Lung microvascular endothelial cell (primary cell): Measurements from ENCODE around the gene EFCAB9. TPM values are rescaled to one million over a fixed set of nuclear protein-coding genes. Genes with fewer than 3 reads are reported as not detected.

ENCODE experiments used
- DNase-seq, 2 donors: peaks; one replicate each; pipeline versions ENCODE4 v3.0.0 to v3.0.0-alpha.2; 2010; ENCODE audit warnings: low read depth in 2 of 2
- total RNA-seq: library from RNA; depleted of rRNA; stranded (reverse); fragments of >200 nt; gene quantifications from 2 replicates; pipeline ENCODE4 v1.2.1, GENCODE V29; 2014

The EFCAB9 gene
- total RNA-seq, 1 donor from 2014 or later = not detected

- DNase-seq = no peak
Observed at GRCh38 chr5:172165465-172165864, 28.5 kb upstream of the EFCAB9 start.

- DNase-seq = no peak
Observed at GRCh38 chr5:172166030-172166826, 27.7 kb upstream of the EFCAB9 start.

- DNase-seq = no peak
Observed at GRCh38 chr5:172167895-172168294, 26.1 kb upstream of the EFCAB9 start.

- no peak for DNase-seq
Observed at GRCh38 chr5:172168311-172168710, 25.7 kb upstream of the EFCAB9 start.

GRCh38 chr5:172169216-172169615, 24.8 kb upstream of the EFCAB9 start:
- DNase-seq = no peak

- DNase-seq = no peak
Observed at GRCh38 chr5:172170251-172170701, 23.7 kb upstream of the EFCAB9 start.

- no peak for DNase-seq
Observed at GRCh38 chr5:172171118-172171517, 22.9 kb upstream of the EFCAB9 start.

GRCh38 chr5:172172912-172173563, 20.9 kb upstream of the EFCAB9 start:
- DNase-seq = no peak

GRCh38 chr5:172173564-172174153, 20.3 kb upstream of the EFCAB9 start:
- peak in 1 of 2 donors; percentile 52 for DNase-seq

GRCh38 chr5:172175263-172175719, 18.7 kb upstream of the EFCAB9 start:
- DNase-seq = no peak

GRCh38 chr5:172177176-172177575, 16.8 kb upstream of the EFCAB9 start:
- DNase-seq = no peak

GRCh38 chr5:172178301-172178987, 15.5 kb upstream of the EFCAB9 start:
- no peak for DNase-seq

- DNase-seq = peak; percentile 67 to 75
Observed at GRCh38 chr5:172178991-172179989, 14.7 kb upstream of the EFCAB9 start.

GRCh38 chr5:172180936-172181335, 13.0 kb upstream of the EFCAB9 start:
- no peak for DNase-seq

GRCh38 chr5:172182291-172182690, 11.7 kb upstream of the EFCAB9 start:
- no peak for DNase-seq

- no peak for DNase-seq
Observed at GRCh38 chr5:172183881-172184280, 10.1 kb upstream of the EFCAB9 start.

- no peak for DNase-seq
Observed at GRCh38 chr5:172185096-172185461, 8.9 kb upstream of the EFCAB9 start.

GRCh38 chr5:172186114-172186695, 7.8 kb upstream of the EFCAB9 start:
- no peak for DNase-seq

GRCh38 chr5:172187118-172188032, 6.6 kb upstream of the EFCAB9 start:
- peak; percentile 50 to 71 for DNase-seq
